ENCODE measurements around the gene PARD3. TPM values are rescaled to one million over a fixed set of nuclear protein-coding genes. Genes with fewer than 3 reads are reported as not detected.

Gene PARD3
- total RNA-seq, 3 donors from 2014 or later (not counting 1 experiment from before 2014, with no cell fraction given) = 0.14 to 0.49 (median 0.38) TPM

- H3K4me1 Mint-ChIP-seq = no peaks in the 10 kb centered on the region
- H3K27me3 ChIP-seq (ENCODE audit: control insufficient read depth, insufficient read depth, low read length) = no peaks in the 10 kb centered on the region
- ATAC-seq (no peak), DNase-seq (no peak)
- H3K27me3 Mint-ChIP-seq (ENCODE audit: low read depth in 2 of 2) = peaks cover 9 to 27% of the 10 kb centered on the region in 2 donors
- H3K4me3 ChIP-seq (ENCODE audit: low read length) = no peak overlapping the region
- H3K27ac ChIP-seq (ENCODE audit: low read length) = no peak overlapping the region
- H3K9me3 Mint-ChIP-seq = peaks cover 0 to 2% of the 10 kb centered on the region in 2 donors
- no peak overlapping the region for H3K4me3 Mint-ChIP-seq
- H3K9me3 ChIP-seq (ENCODE audit: control insufficient read depth, insufficient read depth, low read length) = no peaks in the 10 kb centered on the region
- H3K36me3 Mint-ChIP-seq = no peaks in the 10 kb centered on the region
- intact Hi-C loops (cut with micrococcal nuclease) = no loop called here
- TF ChIP-seq, protein P1, sequence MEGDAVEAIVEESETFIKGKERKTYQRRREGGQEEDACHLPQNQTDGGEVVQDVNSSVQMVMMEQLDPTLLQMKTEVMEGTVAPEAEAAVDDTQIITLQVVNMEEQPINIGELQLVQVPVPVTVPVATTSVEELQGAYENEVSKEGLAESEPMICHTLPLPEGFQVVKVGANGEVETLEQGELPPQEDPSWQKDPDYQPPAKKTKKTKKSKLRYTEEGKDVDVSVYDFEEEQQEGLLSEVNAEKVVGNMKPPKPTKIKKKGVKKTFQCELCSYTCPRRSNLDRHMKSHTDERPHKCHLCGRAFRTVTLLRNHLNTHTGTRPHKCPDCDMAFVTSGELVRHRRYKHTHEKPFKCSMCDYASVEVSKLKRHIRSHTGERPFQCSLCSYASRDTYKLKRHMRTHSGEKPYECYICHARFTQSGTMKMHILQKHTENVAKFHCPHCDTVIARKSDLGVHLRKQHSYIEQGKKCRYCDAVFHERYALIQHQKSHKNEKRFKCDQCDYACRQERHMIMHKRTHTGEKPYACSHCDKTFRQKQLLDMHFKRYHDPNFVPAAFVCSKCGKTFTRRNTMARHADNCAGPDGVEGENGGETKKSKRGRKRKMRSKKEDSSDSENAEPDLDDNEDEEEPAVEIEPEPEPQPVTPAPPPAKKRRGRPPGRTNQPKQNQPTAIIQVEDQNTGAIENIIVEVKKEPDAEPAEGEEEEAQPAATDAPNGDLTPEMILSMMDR (IDR thresholded peaks at IDR 0.05) = no peak
- no CpG with 5 or more reads among the region's 2 CpGs for WGBS (ENCODE audit: insufficient coverage)
- no peaks in the 10 kb centered on the region for H3K36me3 ChIP-seq (ENCODE audit: control insufficient read depth, insufficient read depth, low read length)
- H3K4me1 ChIP-seq (ENCODE audit: control insufficient read depth, insufficient read depth, low read length) = no peaks in the 10 kb centered on the region
- no peak overlapping the region for H3K27ac Mint-ChIP-seq
Measured at GRCh38 chr10:34143466-34143865, 671.6 kb downstream of the PARD3 start.

GRCh38 chr10:34141032-34141680, 673.9 kb downstream of the PARD3 start:
- no peaks in the 10 kb centered on the region for H3K4me1 Mint-ChIP-seq
- ATAC-seq = no peak
- intact Hi-C loops (cut with micrococcal nuclease) = no loop called here
- peaks cover 0 to 2% of the 10 kb centered on the region in 2 donors for H3K9me3 Mint-ChIP-seq
- no peaks in the 10 kb centered on the region for H3K27me3 ChIP-seq (ENCODE audit: control insufficient read depth, insufficient read depth, low read length)
- no peak overlapping the region for H3K4me3 Mint-ChIP-seq
- peaks cover 6 to 34% of the 10 kb centered on the region in 2 donors for H3K27me3 Mint-ChIP-seq (ENCODE audit: low read depth in 2 of 2)
- H3K4me3 ChIP-seq (ENCODE audit: low read length) = no peak overlapping the region
- H3K9me3 ChIP-seq (ENCODE audit: control insufficient read depth, insufficient read depth, low read length) = no peaks in the 10 kb centered on the region
- DNase-seq = no peak
- no peaks in the 10 kb centered on the region for H3K4me1 ChIP-seq (ENCODE audit: control insufficient read depth, insufficient read depth, low read length)
- no peak overlapping the region for H3K27ac ChIP-seq (ENCODE audit: low read length)
- H3K27ac Mint-ChIP-seq = no peak overlapping the region
- TF ChIP-seq, protein P1 (IDR thresholded peaks at IDR 0.05) = no peak
- no peaks in the 10 kb centered on the region for H3K36me3 ChIP-seq (ENCODE audit: control insufficient read depth, insufficient read depth, low read length)
- 83% methylated on average over 1 of the region's 2 CpGs for WGBS (ENCODE audit: insufficient coverage)
- H3K36me3 Mint-ChIP-seq = no peaks in the 10 kb centered on the region

DNA sequence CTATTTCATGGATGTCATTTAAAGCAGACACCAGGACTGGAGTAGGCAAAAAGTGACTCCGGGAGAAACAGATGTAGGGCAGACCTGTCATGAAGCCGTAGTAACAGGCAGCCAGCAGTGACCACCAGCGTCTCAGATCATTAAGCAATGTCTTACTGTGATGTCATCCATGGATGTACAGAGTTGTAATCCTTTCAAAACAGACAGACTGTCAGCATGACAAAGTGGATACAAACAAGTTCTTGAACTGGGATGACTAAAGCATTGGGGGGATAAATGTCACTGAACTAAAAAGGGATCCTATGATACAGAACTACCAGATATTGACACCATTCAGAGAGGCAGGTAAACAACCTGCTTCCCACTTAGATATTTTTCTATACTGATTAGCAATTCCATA, 675.5 kb downstream of the PARD3 start:
- Histone ChIP-seq H3K27me3 (ENCODE audit: control insufficient read depth, insufficient read depth, low read length) (no peaks in the 10 kb centered on the region), H3K9me3 (ENCODE audit: control insufficient read depth, insufficient read depth, low read length) (no peaks in the 10 kb centered on the region), H3K4me3 (ENCODE audit: low read length) (no peak overlapping the region), H3K4me1 (ENCODE audit: control insufficient read depth, insufficient read depth, low read length) (no peaks in the 10 kb centered on the region), H3K36me3 (ENCODE audit: control insufficient read depth, insufficient read depth, low read length) (no peaks in the 10 kb centered on the region), H3K27ac (ENCODE audit: low read length) (no peak overlapping the region)
- H3K4me1 Mint-ChIP-seq = no peaks in the 10 kb centered on the region
- peaks cover 0 to 24% of the 10 kb centered on the region in 2 donors for H3K27me3 Mint-ChIP-seq (ENCODE audit: low read depth in 2 of 2)
- WGBS (ENCODE audit: insufficient coverage) = 89% methylated on average over 3 of the region's 3 CpGs
- intact Hi-C loops (cut with micrococcal nuclease) = no loop called here
- TF ChIP-seq, protein P1 (IDR thresholded peaks at IDR 0.05) = no peak
- H3K4me3 Mint-ChIP-seq = no peak overlapping the region
- DNase-seq (no peak), ATAC-seq (no peak)
- H3K27ac Mint-ChIP-seq = no peak overlapping the region
- H3K36me3 Mint-ChIP-seq = no peaks in the 10 kb centered on the region
- no peaks in the 10 kb centered on the region for H3K9me3 Mint-ChIP-seq

GRCh38 chr10:34137955-34138354, 677.1 kb downstream of the PARD3 start:
- 100% methylated on average over 2 of the region's 2 CpGs for WGBS (ENCODE audit: insufficient coverage)
- TF ChIP-seq, protein P1 (IDR thresholded peaks at IDR 0.05) = no peak
- DNase-seq = no peak
- Histone ChIP-seq H3K9me3 (ENCODE audit: control insufficient read depth, insufficient read depth, low read length) (no peaks in the 10 kb centered on the region), H3K4me3 (ENCODE audit: low read length) (no peak overlapping the region), H3K27ac (ENCODE audit: low read length) (no peak overlapping the region), H3K27me3 (ENCODE audit: control insufficient read depth, insufficient read depth, low read length) (no peaks in the 10 kb centered on the region), H3K4me1 (ENCODE audit: control insufficient read depth, insufficient read depth, low read length) (no peaks in the 10 kb centered on the region), H3K36me3 (ENCODE audit: control insufficient read depth, insufficient read depth, low read length) (no peaks in the 10 kb centered on the region)
- H3K36me3 Mint-ChIP-seq = no peaks in the 10 kb centered on the region
- H3K27me3 Mint-ChIP-seq (ENCODE audit: low read depth in 2 of 2) = peaks cover 0 to 24% of the 10 kb centered on the region in 2 donors
- H3K4me1 Mint-ChIP-seq = no peaks in the 10 kb centered on the region
- ATAC-seq = no peak
- H3K9me3 Mint-ChIP-seq = no peaks in the 10 kb centered on the region
- no peak overlapping the region for H3K27ac Mint-ChIP-seq
- H3K4me3 Mint-ChIP-seq = no peak overlapping the region
- intact Hi-C loops (cut with micrococcal nuclease) = no loop called here
